Measurements from ENCODE around the gene VAV2.

The VAV2 gene

GRCh38 chr9:133791735-133792649, 200.1 kb downstream of the VAV2 start:
- no peak for DNase-seq (ENCODE audit: low spot score)
- in situ Hi-C loops (cut with MboI; ENCODE audit: low pct_unique_long_range_greater_than_20kb, low sequenced_read_pairs, unreplicated experiment), result no loop called here
- TF ChIP-seq CTCF (IDR thresholded peaks at IDR 0.05; ENCODE audit: extremely low read depth, insufficient read depth, missing control alignments), result no peak

GRCh38 chr9:133791069-133791468, 201.1 kb downstream of the VAV2 start:
- in situ Hi-C loops (cut with MboI; ENCODE audit: low pct_unique_long_range_greater_than_20kb, low sequenced_read_pairs, unreplicated experiment), result no loop called here
- DNase-seq (ENCODE audit: low spot score), result no peak
- no peak for TF ChIP-seq CTCF (IDR thresholded peaks at IDR 0.05; ENCODE audit: extremely low read depth, insufficient read depth, missing control alignments)

GRCh38 chr9:133789778-133790177, 202.3 kb downstream of the VAV2 start:
- TF ChIP-seq CTCF (IDR thresholded peaks at IDR 0.05; ENCODE audit: extremely low read depth, insufficient read depth, missing control alignments), result no peak
- in situ Hi-C loops (cut with MboI; ENCODE audit: low pct_unique_long_range_greater_than_20kb, low sequenced_read_pairs, unreplicated experiment), result loop anchor here (10.0 kb wide), 1 partner anchor 205 kb away; the partner anchor contains the start of gene VAV2
- no peak for DNase-seq (ENCODE audit: low spot score)

- no peak for TF ChIP-seq CTCF (IDR thresholded peaks at IDR 0.05; ENCODE audit: extremely low read depth, insufficient read depth, missing control alignments)
- no peak for DNase-seq (ENCODE audit: low spot score)
- in situ Hi-C loops (cut with MboI; ENCODE audit: low pct_unique_long_range_greater_than_20kb, low sequenced_read_pairs, unreplicated experiment), result loop anchor here (10.0 kb wide), 1 partner anchor 206 kb away; the partner anchor contains the start of gene VAV2
Measured at GRCh38 chr9:133788819-133789717, 203.1 kb downstream of the VAV2 start.

GRCh38 chr9:133788045-133788818, 203.9 kb downstream of the VAV2 start:
- in situ Hi-C loops (cut with MboI; ENCODE audit: low pct_unique_long_range_greater_than_20kb, low sequenced_read_pairs, unreplicated experiment), result loop anchor here (10.0 kb wide), 1 partner anchor 207 kb away; the partner anchor contains the start of gene VAV2
- DNase-seq (ENCODE audit: low spot score), result no peak
- TF ChIP-seq CTCF (IDR thresholded peaks at IDR 0.05; ENCODE audit: extremely low read depth, insufficient read depth, missing control alignments), result no peak

- peak; percentile 96 for DNase-seq (ENCODE audit: low spot score)
- in situ Hi-C loops (cut with MboI; ENCODE audit: low pct_unique_long_range_greater_than_20kb, low sequenced_read_pairs, unreplicated experiment), result loop anchor here (10.0 kb wide), 1 partner anchor 207 kb away; the partner anchor contains the start of gene VAV2
- no peak for TF ChIP-seq CTCF (IDR thresholded peaks at IDR 0.05; ENCODE audit: extremely low read depth, insufficient read depth, missing control alignments)
Measured at GRCh38 chr9:133787754-133788025, 204.4 kb downstream of the VAV2 start.

Data from GM13977 (cell line).